HepG2 (cell line): ENCODE data around the gene GMFB. TPM values are rescaled to one million over a fixed set of nuclear protein-coding genes. Genes with fewer than 3 reads are reported as not detected.
A peak's percentile ranks its signal among the peaks of the same experiment; 100 is the strongest.

ENCODE experiments used
- AGO2 ChIP-seq: fragments of 200-400 bp; formaldehyde crosslinking; optimal IDR thresholded peaks from 2 replicates; pipeline ENCODE3; 2017; ENCODE audit warnings: mild to moderate bottlenecking, low read depth, low read length, moderate library complexity
- EP300 ChIP-seq, 3 experiments: sonication (generic) in 1 of 3; formaldehyde crosslinking in 1 of 3; IDR thresholded peaks; 2 replicates each; pipeline versions ENCODE4 v1.5.1 to v1.6.1; 2011 to 2020; ENCODE audit warnings: low read depth in 2 of 3, low read length in 2 of 3, borderline replicate concordance in 1 of 3, improper control_type of control experiment in 1 of 3, mild to moderate bottlenecking in 1 of 3, missing genetic modification reagents in 1 of 3, moderate library complexity in 1 of 3
- KDM4B ChIP-seq: sonication (generic); formaldehyde crosslinking; IDR thresholded peaks from 2 replicates; pipeline ENCODE4 v1.4.0; 2020; ENCODE audit warnings: missing genetic modification reagents
- NFYB ChIP-seq: sonication (generic); formaldehyde crosslinking; IDR thresholded peaks from 2 replicates; pipeline ENCODE4 v1.4.0; 2020; ENCODE audit warnings: missing genetic modification reagents
- NONO ChIP-seq, 2 experiments: fragments of 450-650 bp in 1 of 2; sonication (generic) in 1 of 2; formaldehyde crosslinking in 1 of 2; IDR thresholded peaks in 1 of 2; conservative IDR thresholded peaks in 1 of 2; 2 replicates each; pipeline versions ENCODE4 v1.6.1 to v1.8.0; 2017 to 2022; ENCODE audit warnings: mild to moderate bottlenecking in 1 of 2, missing genetic modification reagents in 1 of 2, moderate library complexity in 1 of 2
- SRY ChIP-seq: sonication (generic); formaldehyde crosslinking; IDR thresholded peaks from 2 replicates; pipeline ENCODE4 v1.8.0; 2022; ENCODE audit warnings: mild to moderate bottlenecking, missing genetic modification reagents
- YY1 ChIP-seq: IDR thresholded peaks from 2 replicates; pipeline ENCODE4 v1.6.1; 2011; ENCODE audit warnings: low read length, low read depth, moderate library complexity, mild to moderate bottlenecking; ENCODE audit not compliant: insufficient read depth, insufficient replicate concordance
- ZNF333 ChIP-seq: sonication (generic); formaldehyde crosslinking; IDR thresholded peaks from 2 replicates; pipeline ENCODE4 v1.4.0; 2020; ENCODE audit warnings: mild to moderate bottlenecking, missing genetic modification reagents, borderline replicate concordance
- ZNF652 ChIP-seq: IDR thresholded peaks from 2 replicates; pipeline ENCODE4 v1.6.1; 2016; ENCODE audit warnings: low read depth, borderline replicate concordance
- ZNF788 ChIP-seq: sonication (generic); formaldehyde crosslinking; IDR thresholded peaks from 2 replicates; pipeline ENCODE4 v1.5.0; 2020; ENCODE audit warnings: mild to moderate bottlenecking, missing genetic modification reagents, borderline replicate concordance
- polyA plus RNA-seq, 8 experiments: library from polyadenylated mRNA; depleted of rRNA in 3 of 8; stranded (reverse) in 7 of 8; unstranded in 1 of 8; fragments of >200 nt; fragmentation: Illumina TruSeq in 4 of 8; extraction: Trizol in 4 of 8; gene quantifications; 2 replicates each; pipeline versions ENCODE4 v1.2.1 to v1.2.3, GENCODE V29; 2011 to 2016; ENCODE audit warnings: low read depth in 4 of 8, missing spikeins in 1 of 8, mixed read lengths in 1 of 8; ENCODE audit not compliant: insufficient read depth in 1 of 8
- total RNA-seq, 5 experiments: library from RNA; depleted of rRNA; stranded (reverse); fragments of >200 nt; fragmentation: Illumina TruSeq; extraction: Trizol; gene quantifications; 2 replicates each; pipeline ENCODE4 v1.2.3, GENCODE V29; 2016; ENCODE audit warnings: low read depth in 1 of 5
- TF ChIP-seq, protein P1 (sequence below): sonication (generic); formaldehyde crosslinking; IDR thresholded peaks from 2 replicates; pipeline ENCODE4 v1.5.1; 2020; ENCODE audit warnings: missing genetic modification reagents, mild to moderate bottlenecking, borderline replicate concordance
- TF ChIP-seq, protein P2 (sequence below): IDR thresholded peaks from 2 replicates; pipeline ENCODE4 v1.6.1; 2016
- TF ChIP-seq, protein P3 (sequence below): IDR thresholded peaks from 2 replicates; pipeline ENCODE4 v1.6.1; 2018; ENCODE audit warnings: missing genetic modification reagents
- TF ChIP-seq, protein P4 (sequence below): sonication (generic); formaldehyde crosslinking; IDR thresholded peaks from 2 replicates; pipeline ENCODE4 v1.4.0; 2020; ENCODE audit warnings: mild to moderate bottlenecking, missing genetic modification reagents

The GMFB gene
- total and polyA plus RNA-seq, 2 of the 13 experiments (the other 11 are each of a cell fraction or from before 2014, with no cell fraction given) = 17.3 to 68.2 TPM

DNA sequence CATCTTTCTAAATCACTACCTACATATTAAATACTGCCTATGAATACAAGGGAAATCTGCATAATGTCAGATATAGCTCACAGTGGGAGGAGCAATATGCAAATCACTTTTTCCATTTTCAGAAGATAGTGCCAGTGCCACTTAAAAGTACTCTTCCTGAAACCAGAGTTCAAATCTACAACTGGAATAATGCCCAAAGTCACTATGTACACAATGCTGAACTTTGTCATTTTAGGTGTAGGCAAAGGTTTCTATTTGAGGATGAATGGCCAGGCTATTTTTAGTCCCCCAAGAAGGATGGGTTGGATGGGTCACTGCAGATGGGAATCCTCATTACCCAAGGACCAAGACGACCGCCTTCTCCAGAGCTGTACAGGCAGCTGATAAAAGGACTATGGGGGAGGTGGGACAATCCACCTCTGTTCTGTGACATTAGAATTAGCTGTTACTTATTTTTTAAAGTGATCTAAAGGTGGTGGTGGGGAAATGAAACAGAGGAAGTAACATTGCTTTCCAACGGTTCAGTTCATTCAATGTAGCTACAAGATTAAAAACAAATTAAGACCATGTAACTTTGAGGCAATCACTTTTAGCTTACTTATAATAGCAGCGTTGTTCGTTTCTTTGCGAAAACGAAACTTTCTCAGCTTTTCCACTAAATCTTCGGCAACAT lies 5.6 kb downstream of the GMFB start (continued):
- TF ChIP-seq, protein P1, sequence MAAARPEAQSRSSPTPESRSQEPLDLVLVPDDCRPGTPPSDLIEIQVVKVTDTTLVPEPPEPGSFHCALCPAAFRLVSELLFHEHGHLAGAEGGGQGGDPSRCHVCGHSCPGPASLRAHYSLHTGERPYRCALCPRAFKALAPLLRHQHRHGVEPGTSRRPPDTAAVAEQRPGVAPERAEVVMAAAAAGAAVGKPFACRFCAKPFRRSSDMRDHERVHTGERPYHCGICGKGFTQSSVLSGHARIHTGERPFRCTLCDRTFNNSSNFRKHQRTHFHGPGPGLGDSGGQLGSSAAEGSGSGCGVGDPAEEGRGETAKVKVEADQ (CRISPR knock-in tag) = no peak
- TF ChIP-seq AGO2 (no peak), SRY (CRISPR knock-in tag) (no peak), NFYB (no peak), ZNF652 (no peak), ZNF788 (CRISPR knock-in tag) (no peak), ZNF333 (CRISPR knock-in tag) (no peak), KDM4B (no peak), NONO (IDR thresholded peaks at IDR 0.05) (no peak), NONO (CRISPR knock-in tag; conservative IDR thresholded peaks at IDR 0.05) (no peak), YY1 (no peak), EP300 (IDR thresholded peaks at IDR 0.05; ENCODE audit: low read depth in 2 of 2, low read length in 2 of 2) (peak in 1 of 2 experiments; percentile 65; a peak in 2 of 4 replicates), EP300 (CRISPR knock-in tag; IDR thresholded peaks at IDR 0.05; ENCODE audit: borderline replicate concordance) (no peak)
- TF ChIP-seq, protein P2, sequence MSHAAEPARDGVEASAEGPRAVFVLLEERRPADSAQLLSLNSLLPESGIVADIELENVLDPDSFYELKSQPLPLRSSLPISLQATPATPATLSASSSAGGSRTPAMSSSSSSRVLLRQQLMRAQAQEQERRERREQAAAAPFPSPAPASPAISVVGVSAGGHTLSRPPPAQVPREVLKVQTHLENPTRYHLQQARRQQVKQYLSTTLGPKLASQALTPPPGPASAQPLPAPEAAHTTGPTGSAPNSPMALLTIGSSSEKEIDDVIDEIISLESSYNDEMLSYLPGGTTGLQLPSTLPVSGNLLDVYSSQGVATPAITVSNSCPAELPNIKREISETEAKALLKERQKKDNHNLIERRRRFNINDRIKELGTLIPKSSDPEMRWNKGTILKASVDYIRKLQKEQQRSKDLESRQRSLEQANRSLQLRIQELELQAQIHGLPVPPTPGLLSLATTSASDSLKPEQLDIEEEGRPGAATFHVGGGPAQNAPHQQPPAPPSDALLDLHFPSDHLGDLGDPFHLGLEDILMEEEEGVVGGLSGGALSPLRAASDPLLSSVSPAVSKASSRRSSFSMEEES = no peak
- TF ChIP-seq, protein P3, sequence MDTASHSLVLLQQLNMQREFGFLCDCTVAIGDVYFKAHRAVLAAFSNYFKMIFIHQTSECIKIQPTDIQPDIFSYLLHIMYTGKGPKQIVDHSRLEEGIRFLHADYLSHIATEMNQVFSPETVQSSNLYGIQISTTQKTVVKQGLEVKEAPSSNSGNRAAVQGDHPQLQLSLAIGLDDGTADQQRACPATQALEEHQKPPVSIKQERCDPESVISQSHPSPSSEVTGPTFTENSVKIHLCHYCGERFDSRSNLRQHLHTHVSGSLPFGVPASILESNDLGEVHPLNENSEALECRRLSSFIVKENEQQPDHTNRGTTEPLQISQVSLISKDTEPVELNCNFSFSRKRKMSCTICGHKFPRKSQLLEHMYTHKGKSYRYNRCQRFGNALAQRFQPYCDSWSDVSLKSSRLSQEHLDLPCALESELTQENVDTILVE (CRISPR knock-in tag) = no peak
- TF ChIP-seq, protein P4, sequence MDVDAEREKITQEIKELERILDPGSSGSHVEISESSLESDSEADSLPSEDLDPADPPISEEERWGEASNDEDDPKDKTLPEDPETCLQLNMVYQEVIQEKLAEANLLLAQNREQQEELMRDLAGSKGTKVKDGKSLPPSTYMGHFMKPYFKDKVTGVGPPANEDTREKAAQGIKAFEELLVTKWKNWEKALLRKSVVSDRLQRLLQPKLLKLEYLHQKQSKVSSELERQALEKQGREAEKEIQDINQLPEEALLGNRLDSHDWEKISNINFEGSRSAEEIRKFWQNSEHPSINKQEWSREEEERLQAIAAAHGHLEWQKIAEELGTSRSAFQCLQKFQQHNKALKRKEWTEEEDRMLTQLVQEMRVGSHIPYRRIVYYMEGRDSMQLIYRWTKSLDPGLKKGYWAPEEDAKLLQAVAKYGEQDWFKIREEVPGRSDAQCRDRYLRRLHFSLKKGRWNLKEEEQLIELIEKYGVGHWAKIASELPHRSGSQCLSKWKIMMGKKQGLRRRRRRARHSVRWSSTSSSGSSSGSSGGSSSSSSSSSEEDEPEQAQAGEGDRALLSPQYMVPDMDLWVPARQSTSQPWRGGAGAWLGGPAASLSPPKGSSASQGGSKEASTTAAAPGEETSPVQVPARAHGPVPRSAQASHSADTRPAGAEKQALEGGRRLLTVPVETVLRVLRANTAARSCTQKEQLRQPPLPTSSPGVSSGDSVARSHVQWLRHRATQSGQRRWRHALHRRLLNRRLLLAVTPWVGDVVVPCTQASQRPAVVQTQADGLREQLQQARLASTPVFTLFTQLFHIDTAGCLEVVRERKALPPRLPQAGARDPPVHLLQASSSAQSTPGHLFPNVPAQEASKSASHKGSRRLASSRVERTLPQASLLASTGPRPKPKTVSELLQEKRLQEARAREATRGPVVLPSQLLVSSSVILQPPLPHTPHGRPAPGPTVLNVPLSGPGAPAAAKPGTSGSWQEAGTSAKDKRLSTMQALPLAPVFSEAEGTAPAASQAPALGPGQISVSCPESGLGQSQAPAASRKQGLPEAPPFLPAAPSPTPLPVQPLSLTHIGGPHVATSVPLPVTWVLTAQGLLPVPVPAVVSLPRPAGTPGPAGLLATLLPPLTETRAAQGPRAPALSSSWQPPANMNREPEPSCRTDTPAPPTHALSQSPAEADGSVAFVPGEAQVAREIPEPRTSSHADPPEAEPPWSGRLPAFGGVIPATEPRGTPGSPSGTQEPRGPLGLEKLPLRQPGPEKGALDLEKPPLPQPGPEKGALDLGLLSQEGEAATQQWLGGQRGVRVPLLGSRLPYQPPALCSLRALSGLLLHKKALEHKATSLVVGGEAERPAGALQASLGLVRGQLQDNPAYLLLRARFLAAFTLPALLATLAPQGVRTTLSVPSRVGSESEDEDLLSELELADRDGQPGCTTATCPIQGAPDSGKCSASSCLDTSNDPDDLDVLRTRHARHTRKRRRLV (CRISPR knock-in tag) = no peak
